ENCODE data around the gene DRG1. TPM values are rescaled to one million over a fixed set of nuclear protein-coding genes. Genes with fewer than 3 reads are reported as not detected.

Gene DRG1
- polyA plus RNA-seq, 1 donor from 2014 or later = 90.2 TPM

GRCh38 chr22:31377612-31378011 lies 21.8 kb upstream of the DRG1 start:
- no peaks in the 10 kb centered on the region for H4K20me1 ChIP-seq (ENCODE audit: insufficient read depth)

GRCh38 chr22:31378123-31378522 lies 21.3 kb upstream of the DRG1 start:
- no peak overlapping the region for H2AFZ ChIP-seq (ENCODE audit: low read depth, low read length)
- no peaks in the 10 kb centered on the region for H3K36me3 ChIP-seq (ENCODE audit: insufficient read depth, low read length)
- H3K4me2 ChIP-seq (ENCODE audit: low read length) = no peak overlapping the region
- H3K4me3 ChIP-seq (ENCODE audit: low read length) = no peak overlapping the region
- no peaks in the 10 kb centered on the region for H3K9me2 ChIP-seq (ENCODE audit: insufficient read depth, low read length)
- no peaks in the 10 kb centered on the region for H3F3A ChIP-seq (ENCODE audit: insufficient read depth, low read length, poor library complexity, severe bottlenecking)
- H3K27me3 ChIP-seq (ENCODE audit: insufficient read depth, low read depth, low read length) = no peaks in the 10 kb centered on the region
- H3K9ac ChIP-seq (ENCODE audit: low read length) = no peak overlapping the region
- no peaks in the 10 kb centered on the region for H3K79me2 ChIP-seq (replicated peaks; ENCODE audit: insufficient read depth, low read length)
- no peaks in the 10 kb centered on the region for H4K20me1 ChIP-seq (ENCODE audit: insufficient read depth)
- no peaks in the 10 kb centered on the region for H3K9me3 ChIP-seq (ENCODE audit: low read length)
- no peak overlapping the region for H3K27ac ChIP-seq (ENCODE audit: low read length)
- no peak for TF ChIP-seq CTCF (IDR thresholded peaks at IDR 0.05; ENCODE audit: poor library complexity, severe bottlenecking)
- TF ChIP-seq REST (IDR thresholded peaks at IDR 0.05; ENCODE audit: borderline replicate concordance) = no peak
- TF ChIP-seq MXI1 (conservative IDR thresholded peaks at IDR 0.05; ENCODE audit: poor library complexity, severe bottlenecking) = no peak
- no peak for TF ChIP-seq EZH2 (IDR thresholded peaks at IDR 0.05; ENCODE audit: borderline replicate concordance, insufficient read depth, low read length, poor library complexity, severe bottlenecking)
- TF ChIP-seq EP300 (conservative IDR thresholded peaks at IDR 0.05; ENCODE audit: poor library complexity, severe bottlenecking) = no peak
- TF ChIP-seq SMC3 (conservative IDR thresholded peaks at IDR 0.05; ENCODE audit: poor library complexity) = no peak

More at GRCh38 chr22:31377612-31378011, 21.8 kb upstream of the DRG1 start:
- no peaks in the 10 kb centered on the region for H3K36me3 ChIP-seq (ENCODE audit: insufficient read depth, low read length)
- no peak for TF ChIP-seq SMC3 (conservative IDR thresholded peaks at IDR 0.05; ENCODE audit: poor library complexity)
- TF ChIP-seq RAD21 (conservative IDR thresholded peaks at IDR 0.05) = no peak
- no peak for TF ChIP-seq TAF1 (IDR thresholded peaks at IDR 0.05; ENCODE audit: low read depth)
- no peak for TF ChIP-seq EZH2 (IDR thresholded peaks at IDR 0.05; ENCODE audit: borderline replicate concordance, insufficient read depth, low read length, poor library complexity, severe bottlenecking)
- TF ChIP-seq POLR2AphosphoS5 (IDR thresholded peaks at IDR 0.05) = no peak
- no peak for TF ChIP-seq EP300 (conservative IDR thresholded peaks at IDR 0.05; ENCODE audit: poor library complexity, severe bottlenecking)
- TF ChIP-seq REST (IDR thresholded peaks at IDR 0.05; ENCODE audit: borderline replicate concordance) = no peak
- no peak for TF ChIP-seq MXI1 (conservative IDR thresholded peaks at IDR 0.05; ENCODE audit: poor library complexity, severe bottlenecking)
- TF ChIP-seq CTCF (IDR thresholded peaks at IDR 0.05; ENCODE audit: poor library complexity, severe bottlenecking) = no peak
- H3K4me3 ChIP-seq (ENCODE audit: low read length) = no peak overlapping the region
- no peaks in the 10 kb centered on the region for H3K79me2 ChIP-seq (replicated peaks; ENCODE audit: insufficient read depth, low read length)
- no peaks in the 10 kb centered on the region for H3K9me2 ChIP-seq (ENCODE audit: insufficient read depth, low read length)
- no peaks in the 10 kb centered on the region for H3K9me3 ChIP-seq (ENCODE audit: low read length)
- H3K9ac ChIP-seq (ENCODE audit: low read length) = no peak overlapping the region
- no peak overlapping the region for H3K27ac ChIP-seq (ENCODE audit: low read length)
- H3F3A ChIP-seq (ENCODE audit: insufficient read depth, low read length, poor library complexity, severe bottlenecking) = no peaks in the 10 kb centered on the region
- no peaks in the 10 kb centered on the region for H3K27me3 ChIP-seq (ENCODE audit: insufficient read depth, low read depth, low read length)
- no peak overlapping the region for H3K4me2 ChIP-seq (ENCODE audit: low read length)
- H2AFZ ChIP-seq (ENCODE audit: low read depth, low read length) = no peak overlapping the region
